ENCODE measurements around the gene CD33. TPM values are rescaled to one million over a fixed set of nuclear protein-coding genes. Genes with fewer than 3 reads are reported as not detected.

Gene CD33
- total RNA-seq, 4 donors from 2014 or later, result 2.9 to 27.0 (median 8.9) TPM

GRCh38 chr19:51219971-51220370 is 4.9 kb upstream of the CD33 start:
- no peaks in the 10 kb centered on the region for H3K36me3 ChIP-seq
- H3K27me3 ChIP-seq, result no peaks in the 10 kb centered on the region
- no peaks in the 10 kb centered on the region for H3K9me3 ChIP-seq
- H3K27ac ChIP-seq, result no peak overlapping the region
- no peak overlapping the region for H3K4me3 ChIP-seq
- 77 to 84% methylated on average over 1 of the region's 1 CpG for WGBS, 2 donors
- H3K4me1 ChIP-seq, result no peaks in the 10 kb centered on the region
- TF ChIP-seq EP300 (IDR thresholded peaks at IDR 0.05), result no peak
- TF ChIP-seq POLR2A (IDR thresholded peaks at IDR 0.05), result no peak
- no peak for TF ChIP-seq CTCF (IDR thresholded peaks at IDR 0.05)
- no peak for DNase-seq (ENCODE audit: low spot score in 2 of 2)

- H3K27me3 ChIP-seq, result no peaks in the 10 kb centered on the region
- DNase-seq (ENCODE audit: low spot score in 2 of 2), result no peak
- H3K4me1 ChIP-seq, result no peaks in the 10 kb centered on the region
- H3K4me3 ChIP-seq, result no peak overlapping the region
- no peaks in the 10 kb centered on the region for H3K36me3 ChIP-seq
- TF ChIP-seq POLR2A (IDR thresholded peaks at IDR 0.05) (no peak), EP300 (IDR thresholded peaks at IDR 0.05) (no peak), CTCF (IDR thresholded peaks at IDR 0.05) (no peak)
- H3K27ac ChIP-seq, result no peak overlapping the region
- H3K9me3 ChIP-seq, result no peaks in the 10 kb centered on the region
Measured at GRCh38 chr19:51220996-51221395, 3.9 kb upstream of the CD33 start.

GRCh38 chr19:51224163-51224641 is 678 bp upstream of the CD33 start:
- Histone ChIP-seq H3K27me3 (no peaks in the 10 kb centered on the region), H3K36me3 (no peaks in the 10 kb centered on the region), H3K27ac (no peak overlapping the region), H3K4me3 (no peak overlapping the region), H3K4me1 (no peaks in the 10 kb centered on the region), H3K9me3 (no peaks in the 10 kb centered on the region)
- DNase-seq (ENCODE audit: low spot score in 2 of 2), result no peak
- TF ChIP-seq EP300 (IDR thresholded peaks at IDR 0.05) (no peak), CTCF (IDR thresholded peaks at IDR 0.05) (no peak), POLR2A (IDR thresholded peaks at IDR 0.05) (no peak)
- WGBS, 2 donors, result 46 to 56% methylated on average over 3 of the region's 3 CpGs

GRCh38 chr19:51226067-51226466 is 1.2 kb downstream of the CD33 start:
- Histone ChIP-seq H3K4me1 (no peaks in the 10 kb centered on the region), H3K27me3 (no peaks in the 10 kb centered on the region), H3K9me3 (no peaks in the 10 kb centered on the region), H3K4me3 (peak overlapping the region in 1 of 4 donors; percentile 39), H3K27ac (no peak overlapping the region), H3K36me3 (no peaks in the 10 kb centered on the region)
- DNase-seq (ENCODE audit: low spot score in 2 of 2), result no peak
- 41 to 64% methylated on average over 3 of the region's 3 CpGs for WGBS, 2 donors
- TF ChIP-seq EP300 (IDR thresholded peaks at IDR 0.05), result no peak
- TF ChIP-seq CTCF (IDR thresholded peaks at IDR 0.05), result no peak
- no peak for TF ChIP-seq POLR2A (IDR thresholded peaks at IDR 0.05)

GRCh38 chr19:51227326-51227725 is 2.4 kb downstream of the CD33 start:
- Histone ChIP-seq H3K27ac (no peak overlapping the region), H3K27me3 (no peaks in the 10 kb centered on the region), H3K36me3 (no peaks in the 10 kb centered on the region), H3K9me3 (peaks cover 0 to 3% (median 0%) of the 10 kb centered on the region in 4 donors), H3K4me3 (no peak overlapping the region), H3K4me1 (no peaks in the 10 kb centered on the region)
- TF ChIP-seq EP300 (IDR thresholded peaks at IDR 0.05) (no peak), POLR2A (IDR thresholded peaks at IDR 0.05) (no peak), CTCF (IDR thresholded peaks at IDR 0.05) (no peak)
- DNase-seq (ENCODE audit: low spot score in 2 of 2), result no peak
- 59 to 62% methylated on average over 2 of the region's 2 CpGs for WGBS, 2 donors

All from tibial nerve (tissue), 4 donors.